NCI-H1105 treated with DMSO at 0.1 percent for 48 hours (cell line): ENCODE data around the gene SLC34A3.
"Not testable (repeated sequence)": the region's sequence is repeated elsewhere in the genome, so short reads cannot be mapped to it uniquely, and the experiment has no call there.

Source experiments
- DNase-seq: peaks from one replicate; lab custom pipeline; 2025; lab: John Stamatoyannopoulos, UW

Gene SLC34A3

GRCh38 chr9:137255448-137256114 is 24.9 kb downstream of the SLC34A3 start:
- peak; percentile 44 for DNase-seq

GRCh38 chr9:137256362-137256761 is 25.7 kb downstream of the SLC34A3 start:
- no peak for DNase-seq

- DNase-seq = no peak
Measured at GRCh38 chr9:137256856-137257255, 26.2 kb downstream of the SLC34A3 start.

- not testable (repeated sequence) for DNase-seq
Measured at GRCh38 chr9:137262173-137262908, 31.6 kb downstream of the SLC34A3 start.

GRCh38 chr9:137262909-137263285 is 32.2 kb downstream of the SLC34A3 start:
- no peak for DNase-seq

GRCh38 chr9:137263506-137263905 is 32.8 kb downstream of the SLC34A3 start:
- no peak for DNase-seq

GRCh38 chr9:137264067-137264466 is 33.4 kb downstream of the SLC34A3 start:
- DNase-seq = no peak

GRCh38 chr9:137265496-137266161 is 34.9 kb downstream of the SLC34A3 start:
- DNase-seq = no peak

GRCh38 chr9:137266162-137266527 is 35.4 kb downstream of the SLC34A3 start:
- no peak for DNase-seq

- DNase-seq = no peak
Measured at GRCh38 chr9:137266585-137267453, 36.1 kb downstream of the SLC34A3 start.

- no peak for DNase-seq
Measured at GRCh38 chr9:137267933-137268355, 37.2 kb downstream of the SLC34A3 start.

- no peak for DNase-seq
Measured at GRCh38 chr9:137268538-137269201, 38.0 kb downstream of the SLC34A3 start.

DNA sequence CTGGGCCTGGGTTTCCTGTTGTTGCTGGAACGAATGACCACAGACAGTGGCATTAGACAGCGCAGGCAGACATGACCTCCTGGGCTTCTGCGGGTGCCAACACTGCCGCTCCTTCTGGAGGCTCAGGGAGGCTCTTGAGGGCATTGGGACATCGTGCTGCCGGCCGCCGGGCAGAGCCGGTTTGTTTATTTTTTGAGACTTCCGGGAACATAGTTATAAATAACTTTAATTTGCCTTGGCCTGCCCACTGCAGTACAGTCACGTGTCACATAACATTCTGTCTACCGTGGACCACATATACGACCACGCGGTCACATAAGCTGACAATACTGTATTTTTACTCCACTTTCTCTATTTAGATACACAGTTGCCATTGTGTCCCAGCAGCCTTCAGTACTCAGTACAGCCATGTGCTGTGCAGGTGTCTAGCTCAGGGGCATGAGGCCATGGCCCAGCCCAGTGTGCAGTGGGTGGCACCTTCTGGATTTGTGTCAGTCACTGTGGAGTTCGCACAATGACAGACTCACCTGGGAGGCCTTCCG is 38.6 kb downstream of the SLC34A3 start:
- DNase-seq = no peak

GRCh38 chr9:137270929-137271695 is 40.4 kb downstream of the SLC34A3 start:
- DNase-seq = no peak

DNA sequence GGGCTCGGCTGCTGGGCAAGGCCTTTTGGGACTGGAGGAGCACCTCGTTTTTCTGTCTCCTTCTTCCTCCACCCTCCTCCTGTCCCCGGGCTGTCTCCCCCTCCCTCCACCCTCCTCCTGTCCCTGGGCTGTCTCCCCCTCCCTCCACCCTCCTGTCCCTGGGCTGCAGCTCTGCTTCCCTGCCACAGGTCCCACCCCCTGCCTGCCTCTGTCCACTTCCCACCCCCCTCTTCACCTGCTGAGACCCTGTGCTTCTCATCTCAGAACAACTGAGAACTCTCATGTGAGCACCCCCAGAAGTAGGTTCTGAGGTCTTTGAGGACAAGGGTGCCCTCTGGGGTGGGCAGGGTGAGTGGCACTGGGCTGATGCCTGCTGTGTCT is 41.0 kb downstream of the SLC34A3 start:
- no peak for DNase-seq

GRCh38 chr9:137272241-137273094 is 41.8 kb downstream of the SLC34A3 start:
- no peak for DNase-seq

GRCh38 chr9:137273095-137273490 is 42.4 kb downstream of the SLC34A3 start:
- no peak for DNase-seq

- peak; percentile 81 for DNase-seq
Measured at GRCh38 chr9:137273611-137274320, 43.1 kb downstream of the SLC34A3 start.

DNA sequence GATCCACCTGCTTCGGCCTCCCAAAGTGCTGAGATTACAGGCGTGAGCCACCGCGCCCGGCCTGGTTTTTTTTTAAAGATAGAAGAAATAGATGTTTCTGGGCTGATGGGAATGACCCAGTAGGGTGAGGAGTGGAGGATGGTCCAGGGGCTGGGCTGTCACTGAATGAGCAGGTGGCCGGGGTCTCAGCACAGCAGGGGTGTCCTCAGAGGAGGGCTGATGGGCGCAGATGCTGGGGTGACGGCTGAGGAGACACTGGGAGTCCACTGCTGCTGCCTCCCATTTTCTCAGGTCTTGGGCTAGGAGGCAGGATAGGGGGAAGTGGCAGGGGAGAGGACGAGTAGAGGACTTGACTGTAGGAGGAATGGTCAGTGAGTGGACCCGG is 44.5 kb downstream of the SLC34A3 start:
- DNase-seq = no peak
